GM10248 (cell line): Measurements from ENCODE around the gene CARTPT.

Source experiments
- CTCF ChIA-PET: fragments of 300-600 bp; sonication (Branson Sonifier 250); formaldehyde crosslinking; extraction: SDS; loops from one replicate; lab custom pipeline; 2021; ENCODE audit warnings: antibody characterized with exemption; lab: Yijun Ruan, JAX
- POLR2A ChIA-PET: fragments of 350-650 bp; sonication (Branson Sonifier 250); formaldehyde crosslinking; extraction: SDS; loops from one replicate; lab custom pipeline; 2020; ENCODE audit warnings: antibody characterized with exemption; lab: Yijun Ruan, JAX
- DNase-seq: peaks from one replicate; pipeline ENCODE4 v3.0.0; 2012; ENCODE audit errors: extremely low spot score
- TF ChIP-seq, protein P1 (sequence below): IDR thresholded peaks from 2 replicates; pipeline ENCODE4 v1.5.1; 2012; ENCODE audit warnings: mild to moderate bottlenecking, low read depth; ENCODE audit errors: extremely low read depth, missing control alignments, control extremely low read depth

The CARTPT gene

DNA sequence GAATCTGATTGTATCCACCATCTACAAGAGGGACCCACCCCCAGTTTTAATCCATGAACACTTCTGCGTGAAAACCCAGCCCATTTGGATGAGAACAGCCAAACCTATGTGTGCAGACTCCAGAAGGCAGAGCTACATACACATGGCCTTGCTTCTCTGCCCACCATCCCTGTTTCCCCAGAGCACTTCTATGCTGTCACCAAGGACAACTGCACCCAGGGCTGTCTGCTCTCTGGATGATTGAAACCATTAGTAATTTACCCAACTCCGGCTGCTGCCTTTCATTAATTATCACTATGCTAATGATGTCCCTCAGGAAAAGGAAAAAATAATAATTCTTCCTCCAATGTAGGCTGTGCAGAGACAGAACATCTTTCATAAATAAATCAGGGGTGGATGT lies 8.9 kb downstream of the CARTPT start:
- no peak for DNase-seq
- ChIA-PET POLR2A (no interaction called here), CTCF (interaction anchor here (1.3 kb wide), 1 partner anchor 27 kb away, joined by 3 read pairs; no protein-coding TSS in a partner anchor)
- TF ChIP-seq, protein P1, sequence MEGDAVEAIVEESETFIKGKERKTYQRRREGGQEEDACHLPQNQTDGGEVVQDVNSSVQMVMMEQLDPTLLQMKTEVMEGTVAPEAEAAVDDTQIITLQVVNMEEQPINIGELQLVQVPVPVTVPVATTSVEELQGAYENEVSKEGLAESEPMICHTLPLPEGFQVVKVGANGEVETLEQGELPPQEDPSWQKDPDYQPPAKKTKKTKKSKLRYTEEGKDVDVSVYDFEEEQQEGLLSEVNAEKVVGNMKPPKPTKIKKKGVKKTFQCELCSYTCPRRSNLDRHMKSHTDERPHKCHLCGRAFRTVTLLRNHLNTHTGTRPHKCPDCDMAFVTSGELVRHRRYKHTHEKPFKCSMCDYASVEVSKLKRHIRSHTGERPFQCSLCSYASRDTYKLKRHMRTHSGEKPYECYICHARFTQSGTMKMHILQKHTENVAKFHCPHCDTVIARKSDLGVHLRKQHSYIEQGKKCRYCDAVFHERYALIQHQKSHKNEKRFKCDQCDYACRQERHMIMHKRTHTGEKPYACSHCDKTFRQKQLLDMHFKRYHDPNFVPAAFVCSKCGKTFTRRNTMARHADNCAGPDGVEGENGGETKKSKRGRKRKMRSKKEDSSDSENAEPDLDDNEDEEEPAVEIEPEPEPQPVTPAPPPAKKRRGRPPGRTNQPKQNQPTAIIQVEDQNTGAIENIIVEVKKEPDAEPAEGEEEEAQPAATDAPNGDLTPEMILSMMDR = no peak

DNA sequence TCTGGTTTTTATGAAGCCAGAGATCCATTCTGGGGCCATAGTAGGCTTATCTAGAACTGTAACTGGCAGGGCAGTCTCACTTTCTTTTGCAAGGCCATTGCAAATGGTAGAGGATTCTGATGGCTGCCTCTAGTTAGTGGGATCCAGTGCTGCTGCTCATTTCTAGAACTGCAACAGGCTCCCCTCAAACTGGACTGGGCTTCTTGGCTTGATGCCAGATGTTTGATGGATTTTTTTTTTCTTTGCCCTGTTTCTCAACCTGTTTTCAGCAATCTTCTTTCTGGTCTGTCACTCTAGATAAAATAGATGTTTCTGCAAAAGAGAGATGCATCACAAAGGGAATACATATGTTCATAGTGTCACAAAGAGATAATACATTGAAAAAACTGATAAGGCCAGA lies 11.9 kb downstream of the CARTPT start:
- TF ChIP-seq, protein P1 = no peak
- no peak for DNase-seq
- CTCF ChIA-PET = interaction anchor here (1.4 kb wide), 1 partner anchor 26 kb away, joined by 3 read pairs; no protein-coding TSS in a partner anchor
- POLR2A ChIA-PET = no interaction called here

DNA sequence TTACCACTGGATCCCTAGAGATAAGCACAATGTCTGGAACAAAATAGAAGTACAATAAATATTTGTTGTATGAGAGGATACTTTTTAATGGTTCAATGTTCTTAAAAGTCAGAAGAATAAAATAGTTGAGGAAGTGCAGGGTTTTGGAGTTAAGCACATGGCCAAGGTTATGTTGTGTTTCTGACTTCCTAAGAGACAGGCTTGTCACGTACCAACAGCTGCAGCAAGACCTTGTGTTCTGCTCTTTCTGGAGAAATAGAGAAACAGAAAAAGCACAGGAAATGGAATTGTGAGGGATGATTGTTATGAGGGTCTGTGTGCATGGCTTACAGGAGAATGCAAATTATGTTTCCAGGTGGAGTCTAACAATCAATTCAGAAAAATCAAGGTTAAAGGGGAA lies 12.9 kb downstream of the CARTPT start:
- ChIA-PET CTCF (no interaction called here), POLR2A (no interaction called here)
- TF ChIP-seq, protein P1 = no peak
- no peak for DNase-seq

DNA sequence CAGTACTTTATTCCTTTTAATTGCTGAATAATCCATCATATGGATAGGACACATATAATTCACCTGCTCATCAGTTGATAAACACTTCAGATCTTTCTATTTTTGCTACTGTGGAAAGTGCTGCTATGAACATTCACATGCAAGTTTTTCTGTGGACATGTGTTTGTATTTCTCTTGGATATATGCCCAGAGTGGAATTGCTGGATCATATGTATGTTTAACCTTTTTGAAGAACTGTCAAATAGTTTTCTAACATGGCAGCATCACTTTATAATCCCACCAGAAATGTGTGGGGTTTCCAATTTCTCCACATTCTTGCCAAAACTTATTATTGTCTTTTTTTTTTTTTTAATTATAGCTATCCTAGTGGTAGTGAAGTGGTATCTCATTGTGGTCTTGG lies 15.1 kb downstream of the CARTPT start:
- ChIA-PET POLR2A (no interaction called here), CTCF (no interaction called here)
- TF ChIP-seq, protein P1 = no peak
- DNase-seq = no peak

DNA sequence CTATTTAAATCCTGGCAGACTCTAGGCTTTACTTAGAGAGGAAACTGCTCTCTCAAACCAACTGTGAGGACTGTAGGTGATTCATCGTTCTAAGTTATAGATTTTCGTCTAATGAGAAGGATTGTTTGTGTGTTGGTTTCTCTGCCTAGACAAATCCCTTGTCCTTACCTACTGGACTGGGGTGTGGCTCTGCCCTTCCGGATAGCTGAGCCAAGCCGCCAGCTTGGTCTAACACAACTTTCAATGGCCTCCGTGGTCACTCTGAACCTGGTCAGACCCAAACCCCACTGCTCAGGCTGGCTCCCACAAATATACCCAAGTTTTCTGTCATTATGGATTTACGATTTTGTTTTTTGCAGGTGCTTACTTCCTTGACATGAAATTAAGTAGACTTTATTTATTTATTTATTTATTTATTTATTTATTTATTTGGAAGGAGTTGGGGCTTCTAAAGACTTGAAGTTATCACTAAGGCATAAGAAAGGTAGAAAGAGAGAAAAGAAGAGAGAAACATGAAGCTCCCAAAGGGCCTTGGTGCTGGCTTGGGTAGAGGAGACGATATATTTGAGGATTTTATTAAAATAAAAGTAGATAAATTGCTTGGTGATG lies 19.0 kb downstream of the CARTPT start:
- ChIA-PET CTCF (no interaction called here), POLR2A (no interaction called here)
- no peak for DNase-seq
- TF ChIP-seq, protein P1 = no peak

DNA sequence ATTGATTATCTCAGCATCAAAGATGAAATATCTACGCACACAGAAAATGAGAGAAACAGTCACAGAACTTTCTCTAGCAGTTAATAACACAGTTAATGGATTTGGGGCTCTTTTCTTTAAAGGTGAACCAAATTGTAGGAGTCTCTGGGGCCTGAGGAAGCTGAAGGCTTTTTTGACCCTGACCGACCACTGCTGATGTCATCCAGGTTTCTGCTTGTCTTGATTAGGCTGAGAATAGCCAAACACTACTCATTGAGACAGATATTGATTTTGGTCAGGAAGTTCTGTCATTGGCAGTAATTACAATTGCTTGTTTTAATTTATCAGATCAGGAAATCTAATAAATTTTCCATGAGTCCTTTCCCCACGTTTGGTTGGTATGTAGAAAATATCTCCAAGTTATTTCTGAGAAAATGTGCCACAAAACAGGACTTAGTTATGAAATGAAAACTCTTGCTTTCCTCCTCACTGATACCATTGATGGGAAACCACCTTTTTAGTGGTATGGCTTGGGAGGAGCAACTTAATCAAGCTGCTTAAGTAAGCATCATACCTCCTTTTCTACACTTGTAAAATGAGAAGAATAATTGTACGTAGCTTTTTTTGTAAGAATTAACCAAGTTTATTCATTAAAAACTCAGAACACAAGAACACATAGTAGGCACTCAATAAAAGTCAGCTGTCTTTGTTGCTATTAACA lies 19.7 kb downstream of the CARTPT start:
- DNase-seq = no peak
- ChIA-PET CTCF (no interaction called here), POLR2A (no interaction called here)
- TF ChIP-seq, protein P1 = no peak
